SK-N-SH treated with all-trans-retinoic acid at 6 μM for 48 hours (cell line): ENCODE measurements around the gene MRPS6.

ENCODE experiments used
- BACH2 ChIP-seq: fragments of 250-450 bp; sonication (Bioruptor Pico); IDR thresholded peaks from 2 replicates; pipeline ENCODE4 v1.9.0; 2021; ENCODE audit warnings: mild to moderate bottlenecking, borderline replicate concordance
- OSR1 ChIP-seq: fragments of 250-450 bp; sonication (Bioruptor Pico); IDR thresholded peaks from 2 replicates; pipeline ENCODE4 v1.8.0; 2022; ENCODE audit warnings: moderate library complexity, mild to moderate bottlenecking, inconsistent platforms
- POU6F1 ChIP-seq: fragments of 250-450 bp; sonication (Bioruptor Pico); IDR thresholded peaks from 2 replicates; pipeline ENCODE4 v1.8.0; 2021; ENCODE audit warnings: low read depth, mild to moderate bottlenecking, moderate library complexity, borderline replicate concordance
- PPARA ChIP-seq: fragments of 250-450 bp; sonication (Bioruptor Pico); IDR thresholded peaks from 2 replicates; pipeline ENCODE4 v1.5.0; 2020; ENCODE audit warnings: mild to moderate bottlenecking, borderline replicate concordance
- RARB ChIP-seq: fragments of 250-450 bp; sonication (Bioruptor Pico); IDR thresholded peaks from 2 replicates; pipeline ENCODE4 v1.8.0; 2021; ENCODE audit warnings: mild to moderate bottlenecking, moderate library complexity
- SNAI2 ChIP-seq: fragments of 250-450 bp; sonication (Bioruptor Pico); IDR thresholded peaks from 2 replicates; pipeline ENCODE4 v1.5.0; 2020; ENCODE audit warnings: mild to moderate bottlenecking, moderate library complexity
- ZC3H10 ChIP-seq: fragments of 250-450 bp; sonication (Bioruptor Pico); IDR thresholded peaks from 2 replicates; pipeline ENCODE4 v1.5.1; 2021; ENCODE audit warnings: mild to moderate bottlenecking, moderate library complexity
- ZFP3 ChIP-seq: fragments of 250-450 bp; sonication (Bioruptor Pico); IDR thresholded peaks from 2 replicates; pipeline ENCODE4 v1.5.0; 2020; ENCODE audit warnings: mild to moderate bottlenecking, moderate library complexity
- ZFP30 ChIP-seq: fragments of 450-650 bp; formaldehyde crosslinking; IDR thresholded peaks from 2 replicates; pipeline ENCODE4 v1.5.0; 2022; ENCODE audit warnings: mild to moderate bottlenecking, moderate library complexity
- ZNF565 ChIP-seq: fragments of 450-650 bp; formaldehyde crosslinking; conservative IDR thresholded peaks from 2 replicates; pipeline ENCODE4 v1.5.0; 2020; ENCODE audit warnings: low read depth, mild to moderate bottlenecking, moderate library complexity
- ZNF70 ChIP-seq: fragments of 450-650 bp; formaldehyde crosslinking; IDR thresholded peaks from 2 replicates; pipeline ENCODE4 v1.5.0; 2020; ENCODE audit warnings: mild to moderate bottlenecking, moderate library complexity
- ZNF8 ChIP-seq: fragments of 450-650 bp; formaldehyde crosslinking; IDR thresholded peaks from 2 replicates; pipeline ENCODE4 v1.5.0; 2020; ENCODE audit warnings: mild to moderate bottlenecking, moderate library complexity
- TF ChIP-seq, protein P1 (sequence below): fragments of 250-450 bp; sonication (Bioruptor Pico); IDR thresholded peaks from 2 replicates; pipeline ENCODE4 v1.5.1; 2020; ENCODE audit warnings: low read depth, mild to moderate bottlenecking, moderate library complexity
- TF ChIP-seq, protein P2 (sequence below): fragments of 250-450 bp; sonication (Bioruptor Pico); IDR thresholded peaks from 2 replicates; pipeline ENCODE4 v1.8.0; 2020; ENCODE audit warnings: mild to moderate bottlenecking, moderate library complexity, borderline replicate concordance

DNA sequence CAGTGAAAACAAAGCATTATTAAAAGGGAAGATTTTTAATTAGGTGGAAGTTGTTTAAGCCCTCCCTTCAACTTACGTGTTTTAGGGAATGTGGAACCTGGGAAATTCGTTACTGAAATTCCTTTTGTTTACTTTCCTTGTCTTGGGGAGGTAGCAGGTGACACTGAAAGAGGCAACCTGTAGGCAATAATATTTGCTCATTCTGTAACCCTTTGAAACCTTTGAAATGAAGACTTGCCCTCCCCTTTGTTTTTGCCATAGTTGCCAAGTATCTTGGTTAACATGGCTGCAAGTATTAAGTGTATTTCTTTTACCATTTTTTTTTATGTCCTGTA, 1.7 kb downstream of the MRPS6 start:
- no peak for TF ChIP-seq BACH2
- TF ChIP-seq POU6F1 (CRISPR knock-in tag): no peak
- no peak for TF ChIP-seq ZFP3
- TF ChIP-seq ZNF565 (CRISPR knock-in tag): no peak
- no peak for TF ChIP-seq RARB (CRISPR knock-in tag)
- TF ChIP-seq, protein P1, sequence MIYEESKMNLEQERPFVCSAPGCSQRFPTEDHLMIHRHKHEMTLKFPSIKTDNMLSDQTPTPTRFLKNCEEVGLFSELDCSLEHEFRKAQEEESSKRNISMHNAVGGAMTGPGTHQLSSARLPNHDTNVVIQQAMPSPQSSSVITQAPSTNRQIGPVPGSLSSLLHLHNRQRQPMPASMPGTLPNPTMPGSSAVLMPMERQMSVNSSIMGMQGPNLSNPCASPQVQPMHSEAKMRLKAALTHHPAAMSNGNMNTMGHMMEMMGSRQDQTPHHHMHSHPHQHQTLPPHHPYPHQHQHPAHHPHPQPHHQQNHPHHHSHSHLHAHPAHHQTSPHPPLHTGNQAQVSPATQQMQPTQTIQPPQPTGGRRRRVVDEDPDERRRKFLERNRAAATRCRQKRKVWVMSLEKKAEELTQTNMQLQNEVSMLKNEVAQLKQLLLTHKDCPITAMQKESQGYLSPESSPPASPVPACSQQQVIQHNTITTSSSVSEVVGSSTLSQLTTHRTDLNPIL (CRISPR knock-in tag): no peak
- TF ChIP-seq ZC3H10 (CRISPR knock-in tag): no peak
- TF ChIP-seq OSR1: no peak
- TF ChIP-seq, protein P2, sequence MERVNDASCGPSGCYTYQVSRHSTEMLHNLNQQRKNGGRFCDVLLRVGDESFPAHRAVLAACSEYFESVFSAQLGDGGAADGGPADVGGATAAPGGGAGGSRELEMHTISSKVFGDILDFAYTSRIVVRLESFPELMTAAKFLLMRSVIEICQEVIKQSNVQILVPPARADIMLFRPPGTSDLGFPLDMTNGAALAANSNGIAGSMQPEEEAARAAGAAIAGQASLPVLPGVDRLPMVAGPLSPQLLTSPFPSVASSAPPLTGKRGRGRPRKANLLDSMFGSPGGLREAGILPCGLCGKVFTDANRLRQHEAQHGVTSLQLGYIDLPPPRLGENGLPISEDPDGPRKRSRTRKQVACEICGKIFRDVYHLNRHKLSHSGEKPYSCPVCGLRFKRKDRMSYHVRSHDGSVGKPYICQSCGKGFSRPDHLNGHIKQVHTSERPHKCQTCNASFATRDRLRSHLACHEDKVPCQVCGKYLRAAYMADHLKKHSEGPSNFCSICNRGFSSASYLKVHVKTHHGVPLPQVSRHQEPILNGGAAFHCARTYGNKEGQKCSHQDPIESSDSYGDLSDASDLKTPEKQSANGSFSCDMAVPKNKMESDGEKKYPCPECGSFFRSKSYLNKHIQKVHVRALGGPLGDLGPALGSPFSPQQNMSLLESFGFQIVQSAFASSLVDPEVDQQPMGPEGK (CRISPR knock-in tag): no peak
- TF ChIP-seq ZFP30 (CRISPR knock-in tag): no peak
- TF ChIP-seq SNAI2: no peak
- TF ChIP-seq PPARA (CRISPR knock-in tag): no peak
- no peak for TF ChIP-seq ZNF8 (CRISPR knock-in tag)
- TF ChIP-seq ZNF70 (CRISPR knock-in tag): no peak
